ENCODE results near the gene SNED1.

The SNED1 gene

GRCh38 chr2:240997856-240998705, at the start of gene SNED1:
Gene SNED1 (plus strand): TSS chr2:240998618. CDS start chr2:240998838, 220 bp downstream.
- no peak for DNase-seq

GRCh38 chr2:240948905-240949790, 49.3 kb upstream of the SNED1 start:
- no peak for DNase-seq

GRCh38 chr2:240949791-240950705, 48.4 kb upstream of the SNED1 start:
- no peak for DNase-seq

- no peak for DNase-seq
These were observed 47.3 kb upstream of the SNED1 start for GRCh38 chr2:240951045-240951594.

GRCh38 chr2:240952496-240953246, 45.7 kb upstream of the SNED1 start:
- DNase-seq, result no peak

- no peak for DNase-seq
These were observed 44.7 kb upstream of the SNED1 start for GRCh38 chr2:240953426-240954410.

DNA sequence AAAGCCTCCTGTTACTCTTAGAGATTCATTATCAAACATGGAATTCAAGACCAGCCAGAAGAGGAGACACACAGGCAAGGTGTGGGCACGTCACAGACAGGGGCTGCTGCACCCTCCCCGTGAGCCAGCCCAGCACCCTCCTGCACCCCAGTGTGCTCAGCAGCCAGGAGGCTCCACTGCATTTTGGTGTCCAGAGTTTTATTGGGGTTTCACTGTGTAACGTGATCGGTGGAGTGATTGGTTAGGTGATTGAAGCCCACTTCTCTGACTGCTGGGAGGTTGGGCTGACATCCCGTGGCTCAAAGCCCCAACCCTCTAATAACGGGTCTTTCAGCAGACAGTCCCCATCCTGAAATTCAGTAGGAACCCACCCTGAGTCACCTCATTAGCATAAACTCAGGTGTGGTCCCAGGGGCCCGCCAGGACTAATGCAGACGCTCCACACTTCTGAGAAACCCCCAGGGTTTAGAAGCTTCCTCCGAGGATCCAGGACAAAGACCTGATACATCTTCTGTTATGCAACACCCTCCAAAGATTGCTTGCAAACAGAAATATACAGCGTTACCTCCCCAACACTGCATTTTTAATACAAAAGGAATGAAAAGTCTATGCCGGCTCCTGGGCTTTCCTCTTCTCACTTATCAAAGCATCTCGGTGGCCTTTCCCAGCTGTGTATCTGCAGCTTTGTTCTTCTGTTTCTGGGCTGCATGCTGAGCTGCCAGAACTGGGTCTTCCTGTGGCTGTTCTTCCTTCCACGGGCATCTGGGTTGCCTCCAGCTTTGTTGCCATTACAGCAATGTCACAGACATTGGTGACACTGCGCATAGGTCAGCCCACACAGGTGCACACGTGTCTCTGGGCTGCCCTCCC, 43.7 kb upstream of the SNED1 start:
- DNase-seq, result no peak

DNA sequence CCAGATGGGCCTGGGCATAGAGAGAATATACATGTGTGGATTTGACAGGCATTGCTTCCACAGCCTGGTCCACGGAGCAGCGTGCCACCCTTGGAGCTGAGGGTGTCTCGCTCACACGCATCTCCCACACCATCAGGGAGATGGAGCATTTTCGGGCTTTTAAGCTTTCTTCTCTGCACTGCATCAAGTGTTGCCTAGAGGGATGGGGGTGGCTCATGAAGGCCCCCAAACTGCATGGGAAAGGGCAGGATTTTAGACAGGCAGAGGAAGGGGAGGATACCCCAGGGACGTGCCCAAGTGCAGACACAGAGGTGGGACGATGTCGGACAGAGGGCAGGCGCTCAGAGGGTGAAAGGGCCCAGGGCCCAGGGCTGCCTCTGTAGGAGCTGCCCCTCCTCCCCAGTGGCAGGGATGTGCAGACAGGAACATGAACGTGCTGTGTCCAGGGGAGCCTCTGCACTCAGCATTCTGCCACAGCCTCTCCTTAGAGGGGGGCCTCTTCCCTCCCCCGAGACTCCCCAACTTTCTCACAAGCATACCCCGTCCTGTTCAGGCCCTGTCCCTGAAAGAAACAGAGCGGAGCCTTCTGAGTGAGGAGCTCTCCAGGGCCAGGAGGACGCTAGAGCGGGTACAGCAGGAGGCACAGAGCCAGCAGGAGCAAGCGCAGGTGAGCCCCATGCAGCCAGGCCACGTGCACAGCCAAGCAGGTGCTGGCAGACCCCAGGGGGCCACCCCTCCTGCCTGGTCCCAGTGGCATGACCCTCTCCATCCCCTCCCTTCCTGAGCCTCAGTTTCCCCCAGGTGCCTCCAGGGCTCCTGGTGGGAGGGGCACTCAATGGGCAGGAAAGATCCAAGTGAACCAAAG, 42.9 kb upstream of the SNED1 start:
- DNase-seq, result no peak

DNA sequence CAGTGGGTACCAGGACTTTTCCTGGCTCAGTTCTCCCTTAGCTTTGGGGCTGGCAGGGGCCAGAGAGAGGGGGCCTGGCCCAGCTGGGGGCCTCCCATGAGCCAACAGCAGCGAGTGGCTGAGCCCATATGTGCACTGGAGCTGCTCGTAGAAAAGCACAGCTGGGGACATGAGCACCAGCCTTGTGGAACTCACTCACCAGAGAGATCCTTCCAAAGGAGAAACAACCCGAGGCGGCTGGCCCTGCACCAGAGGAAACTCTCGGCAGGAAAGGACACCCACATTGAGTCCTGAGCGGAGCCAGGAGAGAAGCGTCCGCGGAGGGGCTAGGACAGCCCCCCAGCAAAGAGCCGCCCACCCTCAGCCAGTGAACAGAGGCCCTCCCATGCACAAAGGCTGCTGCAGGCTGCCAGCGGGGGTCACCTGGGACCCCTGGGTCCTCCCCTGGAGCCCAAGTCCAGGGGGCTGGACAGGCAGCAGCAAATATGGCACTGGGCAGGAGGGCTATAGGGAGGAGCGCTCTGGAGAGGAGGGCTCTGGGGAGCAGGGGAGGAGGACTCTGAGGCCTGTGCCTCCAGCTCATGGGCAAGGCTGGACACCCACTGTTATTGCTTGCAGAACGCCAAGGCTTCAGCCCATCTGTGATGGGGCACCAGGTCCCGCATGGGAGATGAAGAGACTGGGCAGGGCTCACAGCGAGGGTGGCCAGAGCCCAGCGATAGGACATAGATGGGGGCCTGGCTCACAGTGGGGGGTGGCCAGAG, 42.1 kb upstream of the SNED1 start:
- no peak for DNase-seq

- no peak for DNase-seq
These were observed 41.3 kb upstream of the SNED1 start for GRCh38 chr2:240956935-240957655.

DNA sequence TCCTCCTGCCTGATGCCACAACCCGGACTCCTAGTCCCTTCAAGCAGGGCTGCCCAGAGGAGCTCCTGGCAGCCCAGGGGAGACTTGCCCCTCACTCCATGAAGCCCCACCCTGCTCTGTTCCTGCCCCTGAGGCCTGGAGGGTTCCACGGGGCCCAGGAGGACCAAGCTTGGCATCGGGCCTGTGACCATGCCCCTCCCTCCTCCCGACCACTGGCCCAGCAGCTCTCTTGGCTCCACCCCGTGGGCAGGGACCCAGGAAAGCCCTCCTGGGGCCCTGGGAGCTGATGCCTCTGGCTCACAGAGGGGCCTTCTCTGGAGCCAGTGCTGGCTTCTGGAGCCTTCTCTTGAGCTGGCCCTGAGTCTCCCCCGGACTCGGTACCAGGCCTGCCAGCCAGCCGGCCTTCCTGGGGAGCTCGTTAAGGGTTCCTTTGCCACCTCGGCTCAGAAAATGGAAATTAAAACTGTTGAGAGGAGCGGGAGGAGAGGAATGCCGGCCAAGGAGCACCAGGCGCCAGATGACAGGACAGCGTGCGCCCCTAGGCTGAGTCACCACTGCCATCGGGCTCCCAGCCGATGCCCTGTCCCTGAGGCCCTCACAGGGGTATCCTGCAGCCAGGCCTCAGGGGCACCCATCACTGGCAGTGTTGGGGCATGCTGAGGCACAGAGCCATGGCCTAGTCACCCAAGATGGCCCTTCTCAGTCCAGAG, 40.6 kb upstream of the SNED1 start:
- DNase-seq, result no peak

DNA sequence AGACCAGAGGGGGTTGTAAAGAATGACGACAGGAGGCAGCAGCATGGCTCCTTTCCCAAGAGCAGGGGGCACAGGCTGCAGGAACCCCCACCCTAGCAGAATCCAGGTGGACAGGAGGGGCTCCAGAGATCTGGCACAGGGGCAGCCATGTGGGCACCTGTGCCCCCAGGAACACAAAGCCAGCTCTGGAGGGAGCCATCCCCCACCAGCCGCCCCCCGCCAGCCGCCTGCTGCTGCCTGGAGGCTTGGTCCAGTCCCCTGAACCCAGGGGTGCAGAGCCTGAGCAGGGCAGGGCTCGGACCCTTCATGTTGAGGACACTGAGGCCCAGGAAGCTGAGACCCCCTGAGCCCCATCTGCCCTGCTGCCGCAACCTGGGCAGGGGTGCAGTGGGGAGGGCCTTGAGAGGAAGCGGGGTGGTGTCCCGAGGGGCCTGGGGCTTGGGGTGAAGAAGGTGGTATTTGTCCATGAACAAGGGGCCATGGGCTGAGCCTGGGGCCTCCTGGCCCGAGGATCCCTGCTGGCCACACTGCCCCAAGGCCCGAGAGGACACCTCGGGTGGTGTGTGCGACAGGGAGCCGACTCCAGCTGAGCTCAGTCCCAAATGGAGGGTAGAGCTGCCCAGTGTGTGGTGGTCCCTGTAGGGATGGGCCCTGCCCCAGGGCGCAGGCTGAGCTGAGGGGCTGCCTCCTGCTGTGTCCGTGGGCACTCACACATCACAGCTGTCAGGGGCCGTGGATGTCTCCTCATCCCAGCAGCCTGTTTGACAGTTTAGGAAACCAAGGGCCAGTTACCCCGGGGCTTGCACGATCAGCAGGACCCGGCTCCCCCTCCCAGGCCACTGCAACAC, 39.8 kb upstream of the SNED1 start:
- DNase-seq, result no peak

DNA sequence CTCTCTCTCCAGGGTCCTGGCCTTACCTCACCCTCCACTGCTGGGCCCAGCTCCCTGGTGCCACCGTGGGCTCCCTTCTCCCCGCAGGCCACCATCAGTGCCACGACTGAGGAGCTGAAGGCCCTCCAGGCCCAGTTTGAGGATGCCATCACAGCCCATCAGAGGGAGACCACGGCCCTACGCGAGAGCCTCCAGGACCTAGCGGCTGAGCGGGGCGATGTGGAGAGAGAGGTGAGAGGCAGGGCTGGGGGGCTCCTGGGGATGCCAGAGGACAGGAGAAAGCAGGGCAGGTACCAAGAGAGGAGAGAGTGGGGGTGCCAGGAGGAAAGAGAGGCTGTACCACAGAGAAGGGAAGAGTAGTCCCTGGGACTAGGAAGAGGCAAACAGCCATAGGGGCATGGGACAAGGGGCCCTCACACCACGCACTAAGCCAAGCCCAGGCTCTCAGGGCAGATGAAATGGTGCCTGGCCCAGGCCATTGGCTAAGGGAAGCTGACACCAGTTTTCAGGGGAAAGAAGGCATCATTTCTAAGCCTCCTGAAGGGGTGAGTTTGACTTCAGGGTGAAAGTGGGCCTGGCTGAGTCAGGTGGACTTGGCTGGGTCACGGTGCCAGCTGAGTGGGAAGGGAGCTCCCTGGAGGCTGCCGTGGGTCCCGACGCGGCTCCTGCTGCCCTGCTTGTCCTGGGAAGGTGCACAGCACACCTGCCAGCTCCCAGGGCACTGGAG, 39.0 kb upstream of the SNED1 start:
- DNase-seq, result no peak

DNA sequence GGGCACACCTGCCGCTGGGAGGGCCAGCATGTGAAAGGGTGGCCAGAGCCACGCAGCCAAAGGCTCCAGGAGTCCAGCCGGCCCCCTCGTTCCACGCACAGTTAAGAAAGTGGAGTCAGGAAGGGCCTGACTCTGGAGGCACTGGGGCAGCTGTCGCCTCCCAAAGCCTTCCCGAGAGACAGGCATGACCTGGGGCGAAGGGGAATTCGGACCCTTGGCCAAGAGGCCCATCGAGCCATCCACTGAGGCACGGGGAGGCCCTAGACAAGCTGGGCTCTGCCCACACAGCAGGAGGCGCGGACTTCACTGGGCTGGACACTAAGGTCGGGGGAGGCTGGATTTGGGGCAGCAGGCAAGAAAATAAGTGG, 38.5 kb upstream of the SNED1 start:
- no peak for DNase-seq
